NCI-H526 (cell line): ENCODE results near the gene FGFR1OP2.
"Not testable (repeated sequence)": the region's sequence is repeated elsewhere in the genome, so short reads cannot be mapped to it uniquely, and the experiment has no call there.

ENCODE experiments used
- DNase-seq, 2 experiments: peaks; one replicate each; lab custom pipeline; 2025; lab: John Stamatoyannopoulos, UW

The FGFR1OP2 gene

GRCh38 chr12:26941215-26941594 is 2.9 kb downstream of the FGFR1OP2 start:
- no peak for DNase-seq

GRCh38 chr12:26948309-26948708 is 10.0 kb downstream of the FGFR1OP2 start:
- DNase-seq = no peak

- no peak for DNase-seq
These were observed 15.2 kb downstream of the FGFR1OP2 start for GRCh38 chr12:26953447-26953846.

- no peak for DNase-seq
These were observed 15.8 kb downstream of the FGFR1OP2 start for GRCh38 chr12:26954027-26954426.

- not testable (repeated sequence) for DNase-seq
These were observed 23.1 kb downstream of the FGFR1OP2 start for GRCh38 chr12:26961391-26961790.

GRCh38 chr12:26961803-26962202 is 23.5 kb downstream of the FGFR1OP2 start:
- no peak for DNase-seq

- no peak for DNase-seq
These were observed 25.1 kb downstream of the FGFR1OP2 start for GRCh38 chr12:26963413-26963812.

- no peak for DNase-seq
These were observed 28.6 kb downstream of the FGFR1OP2 start for GRCh38 chr12:26966842-26967241.

- DNase-seq = no peak
These were observed 31.9 kb downstream of the FGFR1OP2 start for GRCh38 chr12:26970136-26970535.

- no peak for DNase-seq
These were observed 33.7 kb downstream of the FGFR1OP2 start for GRCh38 chr12:26971963-26972362.

GRCh38 chr12:26976687-26977086 is 38.4 kb downstream of the FGFR1OP2 start:
- DNase-seq = no peak

GRCh38 chr12:26978801-26979200 is 40.5 kb downstream of the FGFR1OP2 start:
- DNase-seq = no peak

GRCh38 chr12:26979733-26980132 is 41.5 kb downstream of the FGFR1OP2 start:
- peak in 1 of 2 experiments; percentile 48 for DNase-seq

- DNase-seq = no peak
These were observed 44.6 kb downstream of the FGFR1OP2 start for GRCh38 chr12:26982866-26983265.

- DNase-seq = no peak
These were observed 49.6 kb downstream of the FGFR1OP2 start for GRCh38 chr12:26987634-26988424.

GRCh38 chr12:26988703-26989102 is 50.4 kb downstream of the FGFR1OP2 start:
- no peak for DNase-seq

- DNase-seq = no peak
These were observed 51.6 kb downstream of the FGFR1OP2 start for GRCh38 chr12:26989873-26990272.

- DNase-seq = no peak
These were observed 53.6 kb downstream of the FGFR1OP2 start for GRCh38 chr12:26991826-26992225.

- no peak for DNase-seq
These were observed 55.8 kb downstream of the FGFR1OP2 start for GRCh38 chr12:26994109-26994508.

- DNase-seq = no peak
These were observed 57.4 kb downstream of the FGFR1OP2 start for GRCh38 chr12:26995706-26996105.

GRCh38 chr12:26997003-26997402 is 58.7 kb downstream of the FGFR1OP2 start:
- no peak for DNase-seq

- no peak for DNase-seq
These were observed 62.7 kb downstream of the FGFR1OP2 start for GRCh38 chr12:27000961-27001360.

GRCh38 chr12:27001663-27002062 is 63.4 kb downstream of the FGFR1OP2 start:
- DNase-seq = no peak

- DNase-seq = no peak
These were observed 63.9 kb downstream of the FGFR1OP2 start for GRCh38 chr12:27002141-27002540.
